Sigmoid colon (tissue), 4 donors: ENCODE measurements around the gene ARHGAP6.

Source experiments
- CTCF ChIP-seq, 4 experiments: fragments of 450-650 bp in 3 of 4; fragments of 200-600 bp in 1 of 4; IDR thresholded peaks; one replicate each; pipeline ENCODE4 v1.5.1; 2016 to 2019; ENCODE audit warnings: antibody characterized with exemption in 4 of 4, mild to moderate bottlenecking in 3 of 4, moderate library complexity in 2 of 4
- POLR2A ChIP-seq, 2 donors: fragments of 450-650 bp; IDR thresholded peaks; one replicate each; pipeline ENCODE4 v1.6.1; 2016; ENCODE audit warnings: antibody characterized with exemption in 2 of 2, mild to moderate bottlenecking in 2 of 2, moderate library complexity in 2 of 2
- POLR2AphosphoS5 ChIP-seq, 4 donors: sonication (generic); formaldehyde crosslinking; IDR thresholded peaks; one replicate each; pipeline ENCODE4 v1.6.1; 2017; ENCODE audit warnings: antibody characterized with exemption in 4 of 4

GRCh38 chrX:11640089-11640488, 25.6 kb downstream of the ARHGAP6 start:
- TF ChIP-seq CTCF (IDR thresholded peaks at IDR 0.05) = no peak
- TF ChIP-seq POLR2A (IDR thresholded peaks at IDR 0.05) = no peak
- no peak for TF ChIP-seq POLR2AphosphoS5 (IDR thresholded peaks at IDR 0.05)
